ENCODE results near the gene SULF2.

Gene SULF2

GRCh38 chr20:47667531-47668312 is 117.6 kb downstream of the SULF2 start:
- DNase-seq = no peak

GRCh38 chr20:47667086-47667485 is 118.2 kb downstream of the SULF2 start:
- DNase-seq = no peak

- no peak for DNase-seq
These were observed 119.0 kb downstream of the SULF2 start for GRCh38 chr20:47666304-47666703.

DNA sequence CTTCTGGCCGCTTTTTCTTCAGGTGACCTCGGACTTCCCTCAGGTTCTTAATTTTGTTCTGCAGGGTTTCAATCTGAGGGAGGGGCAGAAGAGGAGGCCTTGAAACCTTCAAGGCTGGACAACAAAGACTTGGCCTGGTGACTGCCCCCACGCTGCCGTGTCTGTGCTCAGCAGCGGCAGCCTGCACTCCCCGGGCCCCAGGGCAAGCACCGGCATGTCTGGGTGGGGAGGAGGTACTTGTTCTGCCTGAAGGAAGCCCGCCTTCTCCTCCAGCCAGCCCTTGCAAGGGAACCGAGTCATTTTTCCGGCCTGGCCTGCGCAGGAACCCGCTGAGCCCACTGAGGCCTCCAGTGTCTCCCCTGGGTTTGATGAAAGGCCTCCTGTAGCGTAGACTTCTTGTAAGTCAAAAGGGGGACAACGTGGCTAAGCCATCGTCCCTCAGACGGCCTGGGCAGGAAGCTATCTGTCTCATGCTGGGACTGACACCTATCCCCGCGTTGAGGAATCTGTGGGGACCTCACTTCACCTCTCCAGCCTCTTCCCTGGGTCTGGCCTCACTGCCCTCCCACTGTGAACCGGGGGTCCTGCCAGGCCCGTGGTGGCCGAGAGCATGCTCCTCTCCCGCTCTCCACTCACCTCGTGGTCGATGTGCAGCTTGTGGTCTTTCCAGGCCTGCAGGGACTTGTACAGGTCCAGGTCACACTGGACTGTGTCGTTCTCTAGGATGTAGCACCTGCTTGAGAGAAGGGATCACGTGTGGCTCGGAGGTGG is 119.9 kb downstream of the SULF2 start:
- no peak for DNase-seq

DNA sequence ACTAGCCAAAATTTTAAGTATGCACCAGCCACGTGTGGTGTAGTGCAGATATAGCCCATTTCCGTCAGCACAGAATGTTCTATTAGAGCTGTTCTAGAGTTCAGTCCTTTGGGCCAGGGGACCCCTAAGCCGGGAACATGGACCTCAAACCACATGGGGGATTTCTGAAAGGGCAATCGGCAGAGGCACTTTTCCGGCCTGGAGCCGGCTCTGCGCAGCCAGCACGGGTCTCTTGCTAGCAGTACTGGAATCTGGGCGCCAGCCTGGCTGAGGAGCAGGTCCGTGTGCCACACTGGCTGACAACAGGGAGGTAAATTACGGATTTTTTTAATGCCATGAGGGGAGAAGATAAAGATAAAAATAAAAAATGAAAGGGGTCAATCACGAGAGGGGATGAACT is 120.5 kb downstream of the SULF2 start:
- no peak for DNase-seq

- no peak for DNase-seq
These were observed 121.2 kb downstream of the SULF2 start for GRCh38 chr20:47664068-47664437.

DNA sequence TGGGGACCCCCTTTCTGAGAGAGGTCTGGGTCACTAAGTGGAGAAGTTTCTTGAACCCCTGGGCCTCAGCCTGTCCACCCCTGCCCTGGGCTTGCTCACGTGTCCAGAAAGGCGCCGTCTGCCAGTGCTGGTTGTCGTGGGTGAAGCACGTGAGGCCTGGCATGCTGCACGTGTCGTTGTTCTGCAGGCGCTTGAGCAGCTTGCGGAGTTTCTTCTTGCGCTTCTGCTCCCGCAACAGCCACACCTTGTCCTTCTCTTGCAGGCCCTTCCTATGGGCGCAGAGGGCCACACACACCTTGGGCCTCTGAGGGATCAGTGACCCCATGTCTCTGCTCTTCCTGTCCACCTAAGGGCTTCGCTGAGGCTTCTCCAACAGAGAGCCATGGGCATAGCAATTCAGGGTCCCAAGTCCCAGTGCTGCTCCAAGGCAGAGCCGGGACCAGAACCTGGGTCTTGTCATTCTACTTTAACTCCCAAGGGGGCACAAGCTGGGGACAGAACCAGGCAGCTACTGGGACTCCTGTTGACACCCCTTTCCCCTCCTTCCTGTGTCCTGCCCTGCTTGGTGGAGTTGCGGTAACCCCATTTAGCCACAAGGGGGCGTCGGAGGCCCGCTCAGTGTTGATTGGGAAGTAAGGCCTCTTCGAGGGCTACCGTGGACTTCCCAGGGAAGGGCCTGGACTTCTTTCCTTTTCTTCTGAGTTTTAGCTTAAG is 121.8 kb downstream of the SULF2 start:
- peak; percentile 50 for DNase-seq

- no peak for DNase-seq
These were observed 122.6 kb downstream of the SULF2 start for GRCh38 chr20:47662483-47663353.

GRCh38 chr20:47661714-47662113 is 123.6 kb downstream of the SULF2 start:
- DNase-seq = no peak

- no peak for DNase-seq
These were observed 124.1 kb downstream of the SULF2 start for GRCh38 chr20:47660983-47661700.

- DNase-seq = no peak
These were observed 124.7 kb downstream of the SULF2 start for GRCh38 chr20:47660602-47660905.

DNA sequence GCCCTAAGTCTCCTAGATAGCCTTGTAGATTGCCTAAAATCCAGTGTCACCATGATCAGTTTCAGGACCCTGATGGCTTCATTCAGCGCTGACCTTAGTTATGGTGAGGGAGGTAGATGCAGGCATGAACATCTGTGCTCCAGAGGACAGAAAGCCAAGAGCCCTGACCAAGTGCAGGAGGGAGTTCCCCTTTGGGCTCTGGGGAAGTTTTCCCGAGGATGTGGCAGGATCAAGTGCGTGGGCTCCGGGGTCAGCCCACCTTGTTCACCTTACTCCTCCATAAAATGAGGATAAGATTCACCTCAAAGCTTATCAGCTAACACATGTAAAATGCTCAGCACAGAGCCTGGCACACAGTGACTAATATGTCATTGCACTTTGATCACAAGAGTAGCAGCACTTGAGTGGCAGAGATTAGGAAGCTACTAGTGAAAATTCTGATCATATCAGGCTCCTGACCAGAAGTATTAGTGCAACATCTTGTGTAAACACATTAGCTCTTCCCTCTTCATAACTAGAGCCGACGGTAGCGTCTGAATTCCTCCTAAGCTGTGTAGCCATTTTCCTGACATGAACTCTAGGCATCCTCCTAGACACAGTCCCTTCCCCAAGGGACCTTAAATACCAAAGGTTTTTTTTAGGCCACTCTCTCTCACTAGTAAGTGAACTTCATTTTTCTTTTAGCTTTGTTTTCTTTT is 125.2 kb downstream of the SULF2 start:
- no peak for DNase-seq

DNA sequence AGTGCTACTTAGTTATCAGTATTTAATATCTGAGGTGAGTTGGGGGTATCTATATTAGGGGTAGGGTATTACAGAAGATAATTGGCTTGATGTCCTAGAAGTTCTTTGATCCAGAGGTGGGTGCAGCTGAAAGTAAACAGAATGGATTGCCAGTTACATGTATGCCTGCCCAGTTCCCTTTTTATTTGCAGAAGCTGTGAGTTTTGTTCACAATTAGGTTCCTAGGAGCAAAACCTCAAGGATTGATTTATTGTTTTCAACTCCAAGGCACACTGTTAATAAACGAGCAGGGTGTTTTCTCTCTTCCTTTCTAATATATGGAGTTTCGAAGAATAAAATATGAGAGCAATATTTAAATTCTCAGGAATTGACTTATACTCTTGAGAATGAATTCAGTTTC is 129.0 kb downstream of the SULF2 start:
- DNase-seq = peak; percentile 8

GRCh38 chr20:47655635-47656034 is 129.6 kb downstream of the SULF2 start:
- no peak for DNase-seq

GRCh38 chr20:47654370-47654769 is 130.9 kb downstream of the SULF2 start:
- no peak for DNase-seq

DNA sequence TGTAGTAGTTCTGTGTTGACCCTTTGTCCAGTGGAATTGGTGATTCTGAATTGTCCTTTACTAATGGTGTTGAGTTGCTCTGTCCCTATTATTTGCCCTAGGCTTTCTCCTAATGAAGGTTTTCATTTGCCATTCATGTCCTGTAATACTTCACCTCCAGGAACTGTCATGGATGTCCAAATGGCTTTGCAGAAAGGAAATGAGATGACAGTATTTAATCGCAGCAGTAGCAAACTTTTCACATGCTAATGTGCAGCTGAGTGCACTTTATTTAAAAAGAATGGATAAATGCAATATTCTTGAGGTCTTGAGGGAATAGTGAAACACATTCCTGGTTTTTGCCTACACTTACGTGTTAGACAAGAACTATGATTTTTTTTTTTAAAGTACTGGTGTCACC is 131.4 kb downstream of the SULF2 start:
- no peak for DNase-seq

GRCh38 chr20:47652794-47653193 is 132.5 kb downstream of the SULF2 start:
- no peak for DNase-seq

- no peak for DNase-seq
These were observed 133.0 kb downstream of the SULF2 start for GRCh38 chr20:47652301-47652700.

- DNase-seq = no peak
These were observed 136.3 kb downstream of the SULF2 start for GRCh38 chr20:47648943-47649342.

DNA sequence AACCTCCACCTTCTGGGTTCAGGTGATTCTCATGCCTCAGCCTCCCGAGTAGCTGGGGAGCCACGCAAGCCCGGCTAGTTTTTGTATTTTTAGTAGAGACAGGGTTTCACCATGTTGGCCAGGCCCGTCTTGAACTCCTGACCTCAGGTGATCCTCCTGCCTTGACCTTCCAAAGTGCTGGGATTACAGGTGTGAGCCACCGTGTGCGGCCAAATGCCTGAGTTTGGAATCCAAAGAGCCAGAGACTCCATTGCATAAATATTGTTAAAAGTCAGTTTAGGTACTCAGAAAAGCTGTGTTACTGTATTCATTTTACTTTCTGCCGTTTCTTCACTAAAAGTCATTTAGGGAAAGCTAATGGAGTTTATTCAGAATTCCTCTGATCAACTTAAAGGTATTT is 137.3 kb downstream of the SULF2 start:
- DNase-seq = no peak

DNA sequence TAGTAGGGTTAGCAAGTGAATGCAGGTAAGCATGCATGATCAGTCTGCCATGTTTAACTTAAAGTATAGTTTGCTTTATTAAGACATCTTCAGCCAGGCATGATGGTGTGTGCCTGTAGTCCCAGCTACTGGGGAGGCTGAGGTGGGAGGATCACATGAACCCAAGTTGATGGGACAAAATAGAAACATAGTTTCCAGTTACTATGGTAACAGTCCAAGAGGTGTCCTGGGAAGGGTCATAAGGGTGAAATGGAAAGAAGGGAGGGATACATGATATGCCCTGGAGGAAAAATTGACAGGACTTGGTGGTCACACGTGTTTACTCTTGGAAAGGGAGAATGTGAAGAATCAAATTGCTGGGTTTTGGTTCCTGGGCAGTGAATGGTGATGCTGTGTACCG is 139.6 kb downstream of the SULF2 start:
- DNase-seq = no peak

DNA sequence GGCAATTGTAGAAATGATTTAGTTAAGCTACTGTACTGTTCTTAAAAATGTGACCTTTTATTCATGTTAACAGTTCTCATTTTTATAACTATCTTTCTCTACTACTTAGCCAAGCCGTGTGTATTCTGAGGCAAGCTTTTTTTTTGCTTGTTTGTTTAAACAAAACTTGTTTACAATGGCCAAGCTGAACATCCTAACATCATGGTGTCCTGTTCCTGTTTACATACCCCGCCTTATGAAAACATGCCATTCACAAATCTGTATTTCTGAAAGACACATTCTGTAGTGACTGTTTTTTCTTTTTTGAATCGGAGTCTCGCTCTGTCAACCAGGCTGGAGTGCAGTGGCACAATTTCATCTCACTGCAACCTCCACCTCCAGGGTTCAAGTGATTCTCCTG is 142.7 kb downstream of the SULF2 start:
- no peak for DNase-seq
